SK-N-SH (cell line): ENCODE results near the gene TMUB1. TPM values are rescaled to one million over a fixed set of nuclear protein-coding genes. Genes with fewer than 3 reads are reported as not detected.

Experiments
- CTCF ChIA-PET: fragments of 300-600, 350-600 bp; formaldehyde crosslinking; extraction: SDS; loops from one replicate; lab custom pipeline; 2021; lab: Yijun Ruan, JAX
- POLR2A ChIA-PET: fragments of 350-600 bp; sonication (Branson Sonifier 250); formaldehyde crosslinking; extraction: SDS; loops from one replicate; lab custom pipeline; 2020; ENCODE audit warnings: antibody characterized with exemption, inconsistent platforms; lab: Yijun Ruan, JAX
- DNase-seq: peaks from one replicate; pipeline ENCODE4 v3.0.0; 2012
- H2AFZ ChIP-seq: fragments of 200-600 bp; sonication (generic); 2 replicates; pipeline ENCODE4 v1.8.1; 2016; ENCODE audit warnings: antibody characterized with exemption, mild to moderate bottlenecking, low read depth
- H3F3A ChIP-seq: fragments of 200-600 bp; sonication (generic); replicated peaks from 2 replicates; pipeline ENCODE3; 2016; ENCODE audit warnings: antibody characterized with exemption, mild to moderate bottlenecking; ENCODE audit not compliant: insufficient read depth
- H3K27ac ChIP-seq, 2 experiments: fragments of 200-500 bp in 1 of 2; fragments of 200-600 bp in 1 of 2; sonication (Bioruptor generic) in 1 of 2; sonication (generic), shearing (Covaris generic) in 1 of 2; 2 replicates each; pipeline versions ENCODE4 v1.5.1 to v1.6.1; 2014 to 2016; ENCODE audit warnings: low read depth in 2 of 2, inconsistent platforms in 1 of 2, low read length in 1 of 2, mild to moderate bottlenecking in 1 of 2, mixed read lengths in 1 of 2
- H3K27me3 ChIP-seq: fragments of 200-600 bp; sonication (generic), shearing (Covaris generic); 2 replicates; pipeline ENCODE4 v1.6.1; 2016; ENCODE audit warnings: mixed run types; ENCODE audit not compliant: insufficient read depth
- H3K36me3 ChIP-seq, 2 experiments: fragments of 200-500 bp in 1 of 2; fragments of 200-600 bp in 1 of 2; sonication (Bioruptor generic) in 1 of 2; sonication (generic) in 1 of 2; replicated peaks in 1 of 2; 2 replicates each; pipeline versions ENCODE3 to v1.5.1; 2014 to 2016; ENCODE audit warnings: low read length in 1 of 2, mild to moderate bottlenecking in 1 of 2; ENCODE audit not compliant: insufficient read depth in 2 of 2, control insufficient read depth in 1 of 2
- H3K4me1 ChIP-seq, 2 experiments: fragments of 200-500 bp in 1 of 2; fragments of 200-600 bp in 1 of 2; sonication (Bioruptor generic) in 1 of 2; sonication (generic), shearing (Covaris generic) in 1 of 2; 2 replicates each; pipeline versions ENCODE4 v1.5.1 to v1.6.1; 2014 to 2016; ENCODE audit warnings: low read depth in 1 of 2, low read length in 1 of 2, mixed run types in 1 of 2; ENCODE audit not compliant: insufficient read depth in 2 of 2, control insufficient read depth in 1 of 2
- H3K4me2 ChIP-seq: fragments of 200-600 bp; sonication (generic), shearing (Covaris generic); 2 replicates; pipeline ENCODE4 v1.6.1; 2017; ENCODE audit warnings: mixed run types
- H3K4me3 ChIP-seq, 2 experiments: fragments of 200-500 bp in 1 of 2; fragments of 200-600 bp in 1 of 2; sonication (Bioruptor generic) in 1 of 2; sonication (generic), shearing (Covaris generic) in 1 of 2; 2 replicates each; pipeline versions ENCODE4 v1.5.1 to v1.8.1; 2014 to 2016; ENCODE audit warnings: low read depth in 2 of 2, inconsistent platforms in 1 of 2, low read length in 1 of 2, mild to moderate bottlenecking in 1 of 2, mixed read lengths in 1 of 2, moderate library complexity in 1 of 2
- H3K79me2 ChIP-seq: fragments of 200-600 bp; sonication (generic); 2 replicates; pipeline ENCODE4 v1.8.1; 2017; ENCODE audit warnings: mild to moderate bottlenecking; ENCODE audit not compliant: insufficient read depth
- H3K9ac ChIP-seq: fragments of 200-600 bp; sonication (generic); 2 replicates; pipeline ENCODE4 v1.6.1; 2017; ENCODE audit warnings: mixed run types
- H3K9me2 ChIP-seq: fragments of 200-600 bp; sonication (generic); 2 replicates; pipeline ENCODE4 v1.6.1; 2017; ENCODE audit warnings: mixed run types
- H3K9me3 ChIP-seq: fragments of 200-600 bp; sonication (generic); 2 replicates; pipeline ENCODE4 v1.6.1; 2017; ENCODE audit warnings: mixed run types, mild to moderate bottlenecking, moderate library complexity
- H4K20me1 ChIP-seq: fragments of 200-600 bp; sonication (generic); 2 replicates; pipeline ENCODE4 v1.6.1; 2017; ENCODE audit warnings: mild to moderate bottlenecking, mixed run types; ENCODE audit not compliant: insufficient read depth
- CTCF ChIP-seq: fragments of 200-600 bp; sonication (generic); IDR thresholded peaks from 2 replicates; pipeline ENCODE4 v1.6.1; 2017; ENCODE audit warnings: antibody characterized with exemption, mild to moderate bottlenecking, moderate library complexity
- ELF1 ChIP-seq: IDR thresholded peaks from 2 replicates; pipeline ENCODE4 v1.4.0; 2012
- EZH2phosphoT487 ChIP-seq: fragments of 200-600 bp; sonication (generic); IDR thresholded peaks from 2 replicates; pipeline ENCODE4 v1.6.1; 2017; ENCODE audit warnings: low read depth, mixed run types, mild to moderate bottlenecking, antibody characterized with exemption, moderate library complexity, borderline replicate concordance
- FOSL2 ChIP-seq: IDR thresholded peaks from 2 replicates; pipeline ENCODE4 v1.4.0; 2012; ENCODE audit warnings: low read depth, mild to moderate bottlenecking, moderate library complexity, borderline replicate concordance
- FOXJ3 ChIP-seq: sonication (generic); formaldehyde crosslinking; IDR thresholded peaks from 2 replicates; pipeline ENCODE4 v1.5.1; 2020; ENCODE audit warnings: mild to moderate bottlenecking, missing genetic modification reagents
- GATA2 ChIP-seq: sonication (generic); formaldehyde crosslinking; IDR thresholded peaks from 2 replicates; pipeline ENCODE4 v1.5.0; 2020; ENCODE audit warnings: mild to moderate bottlenecking, missing genetic modification reagents
- IRF3 ChIP-seq: fragments of 150-350 bp; IDR thresholded peaks from 2 replicates; pipeline ENCODE4 v1.6.1; 2016; ENCODE audit warnings: mild to moderate bottlenecking, low read depth, low read length
- JUND ChIP-seq: IDR thresholded peaks from 2 replicates; pipeline ENCODE4 v1.4.0; 2012
- NFIC ChIP-seq: IDR thresholded peaks from 2 replicates; pipeline ENCODE4 v1.4.0; 2012; ENCODE audit warnings: borderline replicate concordance
- NRF1 ChIP-seq: IDR thresholded peaks from 2 replicates; pipeline ENCODE4 v1.6.1; 2012; ENCODE audit warnings: low read depth, mild to moderate bottlenecking, low read length
- RCOR1 ChIP-seq: fragments of 150-350 bp; IDR thresholded peaks from 2 replicates; pipeline ENCODE4 v1.6.1; 2017; ENCODE audit warnings: antibody characterized with exemption, low read length
- REST ChIP-seq: IDR thresholded peaks from 2 replicates; pipeline ENCODE4 v1.6.1; 2012; ENCODE audit warnings: mild to moderate bottlenecking, low read depth, low read length, moderate library complexity
- SMC3 ChIP-seq: IDR thresholded peaks from 2 replicates; pipeline ENCODE4 v1.6.1; 2012; ENCODE audit warnings: low read depth, low read length, improper control_type of control experiment
- TAF1 ChIP-seq: IDR thresholded peaks from 2 replicates; pipeline ENCODE4 v1.6.1; 2012; ENCODE audit warnings: low read depth, mild to moderate bottlenecking, low read length, moderate library complexity, borderline replicate concordance
- TEAD4 ChIP-seq: IDR thresholded peaks from 2 replicates; pipeline ENCODE4 v1.4.0; 2012; ENCODE audit warnings: mild to moderate bottlenecking, borderline replicate concordance; ENCODE audit not compliant: insufficient read depth
- ZBTB33 ChIP-seq: IDR thresholded peaks from 2 replicates; pipeline ENCODE4 v1.4.0; 2012; ENCODE audit warnings: low read depth, borderline replicate concordance
- WGBS: methylation state at CpG from one replicate; pipeline ENCODE4 v1.1.6; 2017; ENCODE audit warnings: low lambda C conversion rate; 5-methylcytosine and 5-hydroxymethylcytosine counted together
- polyA plus RNA-seq, 3 experiments: library from polyadenylated mRNA; depleted of rRNA; stranded (reverse); fragments of >200 nt; gene quantifications; 2 replicates each; pipeline ENCODE4 v1.2.3, GENCODE V29; 2012

TMUB1 gene
- polyA plus RNA-seq, 1 of the 3 experiments (the other 2 are of a cell fraction), result 60.6 TPM

GRCh38 chr7:151065516-151065915 lies 17.8 kb downstream of the TMUB1 start:
- H3K4me2 ChIP-seq, result no peak overlapping the region
- H3K27ac ChIP-seq, result no peak overlapping the region
- TF ChIP-seq REST (no peak), TEAD4 (no peak), NRF1 (no peak), IRF3 (no peak), RCOR1 (no peak), TAF1 (no peak), EZH2phosphoT487 (no peak), FOSL2 (no peak), JUND (no peak)
- 95% methylated on average over 14 of the region's 14 CpGs for WGBS
- H3K36me3 ChIP-seq, result peaks cover 52 to 73% of the 10 kb centered on the region in 2 experiments
- H2AFZ ChIP-seq, result no peak overlapping the region
- H3K9me3 ChIP-seq, result no peaks in the 10 kb centered on the region
- no peaks in the 10 kb centered on the region for H3F3A ChIP-seq
- no peak overlapping the region for H3K9ac ChIP-seq
- H3K27me3 ChIP-seq, result no peaks in the 10 kb centered on the region
- H3K9me2 ChIP-seq, result no peaks in the 10 kb centered on the region
- peaks cover 65% of the 10 kb centered on the region for H3K79me2 ChIP-seq
- ChIA-PET POLR2A (interaction anchor here (0.7 kb wide), 1 partner anchor 21 kb away, joined by 3 read pairs; no protein-coding TSS in a partner anchor), CTCF (interaction anchor here (1.0 to 12.2 kb wide), 5 partner anchors 22 to 102 kb away, joined by 3 to 126 read pairs (median 4); no protein-coding TSS in a partner anchor)
- peaks cover 14 to 19% of the 10 kb centered on the region in 2 experiments; a peak in 3 of 4 replicates for H3K4me1 ChIP-seq
- H4K20me1 ChIP-seq, result peaks cover 39% of the 10 kb centered on the region
- DNase-seq, result no peak
- no peak overlapping the region for H3K4me3 ChIP-seq

GRCh38 chr7:151064993-151065392 lies 18.3 kb downstream of the TMUB1 start:
- CTCF ChIA-PET, result interaction anchor here (1.3 to 12.2 kb wide), 3 partner anchors 22 to 47 kb away, joined by 3 to 126 read pairs (median 4); no protein-coding TSS in a partner anchor
- no peak overlapping the region for H3K9ac ChIP-seq
- no peak for DNase-seq
- H3K27ac ChIP-seq, result no peak overlapping the region
- no peak overlapping the region for H3K4me3 ChIP-seq
- TF ChIP-seq RCOR1, result no peak
- no peak for TF ChIP-seq ELF1
- no peak for TF ChIP-seq SMC3
- TF ChIP-seq NRF1, result no peak
- no peak for TF ChIP-seq GATA2 (CRISPR knock-in tag)
- no peak for TF ChIP-seq CTCF
- TF ChIP-seq NFIC, result no peak
- no peak for TF ChIP-seq ZBTB33
- TF ChIP-seq FOXJ3 (CRISPR knock-in tag), result no peak
- POLR2A ChIA-PET, result no interaction called here
- no peaks in the 10 kb centered on the region for H3K9me2 ChIP-seq
- WGBS, result 92% methylated on average over 6 of the region's 6 CpGs
- peaks cover 40% of the 10 kb centered on the region for H4K20me1 ChIP-seq
- no peaks in the 10 kb centered on the region for H3K9me3 ChIP-seq
- peaks cover 52 to 68% of the 10 kb centered on the region in 2 experiments for H3K36me3 ChIP-seq
- peaks cover 14 to 22% of the 10 kb centered on the region in 2 experiments; a peak in 3 of 4 replicates for H3K4me1 ChIP-seq
- no peak overlapping the region for H2AFZ ChIP-seq
- no peak overlapping the region for H3K4me2 ChIP-seq
- H3K79me2 ChIP-seq, result peaks cover 70% of the 10 kb centered on the region
- no peaks in the 10 kb centered on the region for H3K27me3 ChIP-seq
- no peaks in the 10 kb centered on the region for H3F3A ChIP-seq
